MCF 10A (cell line): Measurements from ENCODE around the gene GDI1. TPM values are rescaled to one million over a fixed set of nuclear protein-coding genes. Genes with fewer than 3 reads are reported as not detected.

Source experiments
- BruUV-seq: library from RNA; stranded (reverse); fragments of 400-500 nt; replicated peaks from 2 replicates; lab custom pipeline; 2021; lab: Mats Ljungman, UMichigan
- CTCF ChIA-PET: fragments of 300-600 bp; sonication (Branson Sonifier 250); formaldehyde crosslinking; extraction: SDS; loops from one replicate; lab custom pipeline; 2021; ENCODE audit warnings: antibody characterized with exemption, inconsistent platforms; lab: Yijun Ruan, JAX
- POLR2A ChIA-PET: fragments of 300-600, 350-650 bp; sonication (Branson Sonifier 250); formaldehyde crosslinking; extraction: SDS; loops from one replicate; lab custom pipeline; 2020; ENCODE audit warnings: antibody characterized with exemption, inconsistent platforms; lab: Yijun Ruan, JAX
- DNase-seq: peaks from one replicate; pipeline ENCODE4 v3.0.0-alpha.2; 2018; ENCODE audit not compliant: unreplicated experiment
- H3K27ac Mint-ChIP-seq: one replicate; pipeline ENCODE4 v1.8.0; 2022; ENCODE audit warnings: mild to moderate bottlenecking, low read depth, mixed read lengths; ENCODE audit not compliant: unreplicated experiment
- H3K27me3 Mint-ChIP-seq: one replicate; pipeline ENCODE4 v1.8.0; 2022; ENCODE audit warnings: mixed read lengths; ENCODE audit not compliant: insufficient read depth, unreplicated experiment
- H3K36me3 Mint-ChIP-seq: one replicate; pipeline ENCODE4 v1.8.0; 2022; ENCODE audit warnings: mild to moderate bottlenecking, moderate library complexity, mixed read lengths; ENCODE audit not compliant: insufficient read depth, unreplicated experiment
- H3K4me1 Mint-ChIP-seq: one replicate; pipeline ENCODE4 v1.8.0; 2022; ENCODE audit warnings: mixed read lengths; ENCODE audit not compliant: insufficient read depth, unreplicated experiment
- H3K4me3 Mint-ChIP-seq: one replicate; pipeline ENCODE4 v1.8.0; 2022; ENCODE audit warnings: mild to moderate bottlenecking, moderate library complexity, mixed read lengths; ENCODE audit not compliant: unreplicated experiment
- H3K9me3 Mint-ChIP-seq: one replicate; pipeline ENCODE4 v1.8.0; 2022; ENCODE audit warnings: mixed read lengths; ENCODE audit not compliant: unreplicated experiment
- CTCF ChIP-seq: fragments of 200-600 bp; IDR thresholded peaks from one replicate; pipeline ENCODE4 v1.8.0; 2022; ENCODE audit warnings: antibody characterized with exemption, mild to moderate bottlenecking; ENCODE audit not compliant: unreplicated experiment
- intact Hi-C: fragments of 100-400 bp; cut with micrococcal nuclease; formaldehyde crosslinking; loops from 2 replicates; pipeline ENCODE4 v1.14.1; 2022
- total RNA-seq: library from RNA; stranded (reverse); gene quantifications from 2 replicates; pipeline ENCODE4 v1.2.3, GENCODE V29; 2022

GDI1 gene
- total RNA-seq, 1 experiment from 2014 or later: 89.9 TPM

- TF ChIP-seq CTCF: no peak
- Mint-ChIP-seq H3K9me3 (no peaks in the 10 kb centered on the region), H3K27me3 (peaks cover 26% of the 10 kb centered on the region), H3K36me3 (peaks cover 18% of the 10 kb centered on the region), H3K4me3 (no peak overlapping the region), H3K27ac (peak overlapping the region; percentile 61), H3K4me1 (no peaks in the 10 kb centered on the region)
- intact Hi-C loops: no loop called here
- ChIA-PET CTCF (interaction anchor here (0.7 to 1.1 kb wide), 2 partner anchors 57 to 331 kb away, joined by 3 to 6 read pairs; no protein-coding TSS in a partner anchor), POLR2A (interaction anchor here (1.0 kb wide), 1 partner anchor 33 kb away, joined by 3 read pairs; the partner anchor contains the start of gene RPL10)
- no TSS peak for BruUV-seq
- DNase-seq: no peak
Observed at GRCh38 chrX:154430916-154431315, 6.0 kb upstream of the GDI1 start.

- TF ChIP-seq CTCF: no peak
- BruUV-seq: no TSS peak
- ChIA-PET POLR2A (interaction anchor here (1.0 kb wide), 1 partner anchor 34 kb away, joined by 3 read pairs; the partner anchor contains the start of gene RPL10), CTCF (no interaction called here)
- Mint-ChIP-seq H3K36me3 (peaks cover 18% of the 10 kb centered on the region), H3K27ac (no peak overlapping the region), H3K4me3 (no peak overlapping the region), H3K4me1 (no peaks in the 10 kb centered on the region), H3K9me3 (no peaks in the 10 kb centered on the region), H3K27me3 (peaks cover 26% of the 10 kb centered on the region)
- DNase-seq: no peak
- intact Hi-C loops: no loop called here
Observed at GRCh38 chrX:154431341-154431740, 5.6 kb upstream of the GDI1 start.

- no peak for DNase-seq
- Mint-ChIP-seq H3K9me3 (no peaks in the 10 kb centered on the region), H3K4me1 (no peaks in the 10 kb centered on the region), H3K36me3 (peaks cover 24% of the 10 kb centered on the region), H3K4me3 (no peak overlapping the region), H3K27me3 (peaks cover 26% of the 10 kb centered on the region), H3K27ac (no peak overlapping the region)
- TF ChIP-seq CTCF: no peak
- POLR2A ChIA-PET: no interaction called here
- CTCF ChIA-PET: no interaction called here
- intact Hi-C loops: no loop called here
- BruUV-seq: no TSS peak
Observed at GRCh38 chrX:154432210-154432609, 4.7 kb upstream of the GDI1 start.

- Mint-ChIP-seq H3K27ac (no peak overlapping the region), H3K27me3 (peaks cover 26% of the 10 kb centered on the region), H3K9me3 (no peaks in the 10 kb centered on the region), H3K4me1 (no peaks in the 10 kb centered on the region), H3K36me3 (peaks cover 31% of the 10 kb centered on the region), H3K4me3 (no peak overlapping the region)
- no peak for DNase-seq
- intact Hi-C loops: no loop called here
- ChIA-PET CTCF (no interaction called here), POLR2A (no interaction called here)
- no TSS peak for BruUV-seq
- TF ChIP-seq CTCF: no peak
Observed at GRCh38 chrX:154433605-154434004, 3.3 kb upstream of the GDI1 start.
